SK-N-SH treated with all-trans-retinoic acid at 6 μM for 48 hours (cell line): ENCODE data around the gene KIAA1755.

ENCODE experiments used
- ARNTL ChIP-seq: fragments of 450-650 bp; formaldehyde crosslinking; IDR thresholded peaks from 2 replicates; pipeline ENCODE4 v1.5.0; 2020; ENCODE audit warnings: low read depth, mild to moderate bottlenecking, moderate library complexity, borderline replicate concordance
- RARB ChIP-seq: fragments of 250-450 bp; sonication (Bioruptor Pico); IDR thresholded peaks from 2 replicates; pipeline ENCODE4 v1.8.0; 2021; ENCODE audit warnings: mild to moderate bottlenecking, moderate library complexity
- ZFP30 ChIP-seq: fragments of 450-650 bp; formaldehyde crosslinking; IDR thresholded peaks from 2 replicates; pipeline ENCODE4 v1.5.0; 2022; ENCODE audit warnings: mild to moderate bottlenecking, moderate library complexity
- TF ChIP-seq, protein P1 (sequence below): fragments of 250-450 bp; sonication (Bioruptor Pico); IDR thresholded peaks from 2 replicates; pipeline ENCODE4 v1.8.0; 2021; ENCODE audit warnings: low read depth, mild to moderate bottlenecking, moderate library complexity, borderline replicate concordance
- TF ChIP-seq, protein P2 (sequence below): fragments of 250-450 bp; sonication (Bioruptor Pico); IDR thresholded peaks from 2 replicates; pipeline ENCODE4 v1.5.1; 2020; ENCODE audit warnings: low read depth, mild to moderate bottlenecking, moderate library complexity

DNA sequence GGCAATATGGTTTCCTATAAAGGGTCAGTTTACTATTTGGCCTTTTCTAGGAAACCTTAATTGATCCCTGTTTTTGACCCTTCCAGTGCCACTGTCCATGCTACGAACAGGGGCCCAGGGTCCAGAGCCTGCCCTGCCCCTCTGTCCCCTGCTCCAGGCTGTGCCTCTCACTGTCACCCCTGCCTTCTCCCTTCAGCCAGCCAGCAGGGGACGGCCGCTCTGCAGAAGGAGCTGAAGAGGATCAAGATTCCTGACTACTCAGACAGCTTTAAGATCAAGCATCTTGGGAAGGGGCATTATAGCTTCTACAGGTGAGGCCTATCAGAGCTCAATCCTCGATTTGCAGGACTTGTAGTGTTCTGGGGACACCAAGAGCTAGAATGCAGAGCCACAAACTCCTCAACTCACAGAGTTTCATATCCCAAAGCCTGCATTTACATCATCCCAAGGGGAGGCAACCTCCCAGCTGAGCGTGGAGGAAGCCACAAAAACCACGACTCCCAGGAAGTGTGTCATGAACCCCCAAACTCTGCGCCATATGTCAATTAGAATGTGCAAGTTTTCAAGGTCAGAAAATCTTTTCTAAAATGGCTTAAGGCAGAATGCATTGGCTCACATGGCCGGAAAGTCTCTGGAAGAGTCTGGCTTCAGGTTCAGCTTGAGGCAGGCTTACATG lies 47.0 kb upstream of the KIAA1755 start:
- TF ChIP-seq RARB (CRISPR knock-in tag), result no peak
- TF ChIP-seq ZFP30, result no peak
- TF ChIP-seq, protein P1, sequence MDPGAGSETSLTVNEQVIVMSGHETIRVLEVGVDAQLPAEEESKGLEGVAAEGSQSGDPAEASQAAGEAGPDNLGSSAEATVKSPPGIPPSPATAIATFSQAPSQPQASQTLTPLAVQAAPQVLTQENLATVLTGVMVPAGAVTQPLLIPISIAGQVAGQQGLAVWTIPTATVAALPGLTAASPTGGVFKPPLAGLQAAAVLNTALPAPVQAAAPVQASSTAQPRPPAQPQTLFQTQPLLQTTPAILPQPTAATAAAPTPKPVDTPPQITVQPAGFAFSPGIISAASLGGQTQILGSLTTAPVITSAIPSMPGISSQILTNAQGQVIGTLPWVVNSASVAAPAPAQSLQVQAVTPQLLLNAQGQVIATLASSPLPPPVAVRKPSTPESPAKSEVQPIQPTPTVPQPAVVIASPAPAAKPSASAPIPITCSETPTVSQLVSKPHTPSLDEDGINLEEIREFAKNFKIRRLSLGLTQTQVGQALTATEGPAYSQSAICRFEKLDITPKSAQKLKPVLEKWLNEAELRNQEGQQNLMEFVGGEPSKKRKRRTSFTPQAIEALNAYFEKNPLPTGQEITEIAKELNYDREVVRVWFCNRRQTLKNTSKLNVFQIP (CRISPR knock-in tag), result no peak
- TF ChIP-seq ARNTL (CRISPR knock-in tag), result no peak
- TF ChIP-seq, protein P2, sequence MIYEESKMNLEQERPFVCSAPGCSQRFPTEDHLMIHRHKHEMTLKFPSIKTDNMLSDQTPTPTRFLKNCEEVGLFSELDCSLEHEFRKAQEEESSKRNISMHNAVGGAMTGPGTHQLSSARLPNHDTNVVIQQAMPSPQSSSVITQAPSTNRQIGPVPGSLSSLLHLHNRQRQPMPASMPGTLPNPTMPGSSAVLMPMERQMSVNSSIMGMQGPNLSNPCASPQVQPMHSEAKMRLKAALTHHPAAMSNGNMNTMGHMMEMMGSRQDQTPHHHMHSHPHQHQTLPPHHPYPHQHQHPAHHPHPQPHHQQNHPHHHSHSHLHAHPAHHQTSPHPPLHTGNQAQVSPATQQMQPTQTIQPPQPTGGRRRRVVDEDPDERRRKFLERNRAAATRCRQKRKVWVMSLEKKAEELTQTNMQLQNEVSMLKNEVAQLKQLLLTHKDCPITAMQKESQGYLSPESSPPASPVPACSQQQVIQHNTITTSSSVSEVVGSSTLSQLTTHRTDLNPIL (CRISPR knock-in tag), result no peak
